ENCODE results near the gene GMDS.

GMDS gene

GRCh38 chr6:1878330-1878729 is 367.1 kb downstream of the GMDS start:
- no peak for DNase-seq

- no peak for DNase-seq
Measured at GRCh38 chr6:1873781-1874180, 371.6 kb downstream of the GMDS start.

GRCh38 chr6:1872649-1873131 is 372.7 kb downstream of the GMDS start:
- DNase-seq, result no peak

- DNase-seq, result no peak
Measured at GRCh38 chr6:1871724-1872315, 373.6 kb downstream of the GMDS start.

GRCh38 chr6:1870932-1871331 is 374.5 kb downstream of the GMDS start:
- no peak for DNase-seq

GRCh38 chr6:1870251-1870650 is 375.2 kb downstream of the GMDS start:
- no peak for DNase-seq

GRCh38 chr6:1869769-1870168 is 375.6 kb downstream of the GMDS start:
- DNase-seq, result no peak

GRCh38 chr6:1869308-1869707 is 376.1 kb downstream of the GMDS start:
- no peak for DNase-seq

GRCh38 chr6:1868561-1869261 is 376.7 kb downstream of the GMDS start:
- peak; percentile 39 for DNase-seq

- no peak for DNase-seq
Measured at GRCh38 chr6:1867197-1867596, 378.2 kb downstream of the GMDS start.

- no peak for DNase-seq
Measured at GRCh38 chr6:1865585-1865984, 379.8 kb downstream of the GMDS start.

GRCh38 chr6:1864496-1864895 is 380.9 kb downstream of the GMDS start:
- DNase-seq, result no peak

GRCh38 chr6:1862411-1862810 is 383.0 kb downstream of the GMDS start:
- no peak for DNase-seq

- no peak for DNase-seq
Measured at GRCh38 chr6:1860756-1861348, 384.6 kb downstream of the GMDS start.

GRCh38 chr6:1858859-1859258 is 386.5 kb downstream of the GMDS start:
- DNase-seq, result no peak

GRCh38 chr6:1858196-1858595 is 387.2 kb downstream of the GMDS start:
- no peak for DNase-seq

- DNase-seq, result no peak
Measured at GRCh38 chr6:1856381-1856780, 389.0 kb downstream of the GMDS start.

- DNase-seq, result no peak
Measured at GRCh38 chr6:1855890-1856289, 389.5 kb downstream of the GMDS start.

- no peak for DNase-seq
Measured at GRCh38 chr6:1854296-1854695, 391.1 kb downstream of the GMDS start.

- DNase-seq, result no peak
Measured at GRCh38 chr6:1853761-1854160, 391.6 kb downstream of the GMDS start.

- no peak for DNase-seq
Measured at GRCh38 chr6:1851681-1852456, 393.5 kb downstream of the GMDS start.

GRCh38 chr6:1850840-1851157 is 394.6 kb downstream of the GMDS start:
- DNase-seq, result no peak

GRCh38 chr6:1850121-1850839 is 395.1 kb downstream of the GMDS start:
- DNase-seq, result no peak

Measured in SIG-M5 (cell line).